Stimulated activated CD8-positive, alpha-beta memory T cell treated with anti-CD3 and anti-CD28 coated beads, Interleukin-15, amount 100 ng/mL, for 48 hours (primary cell): ENCODE data around the gene RHBDF2.

Experiments
- DNase-seq, 2 donors: peaks; one replicate each; pipeline ENCODE4 v3.0.0-alpha.2; 2020; ENCODE audit warnings: low read depth in 2 of 2

RHBDF2 gene

DNA sequence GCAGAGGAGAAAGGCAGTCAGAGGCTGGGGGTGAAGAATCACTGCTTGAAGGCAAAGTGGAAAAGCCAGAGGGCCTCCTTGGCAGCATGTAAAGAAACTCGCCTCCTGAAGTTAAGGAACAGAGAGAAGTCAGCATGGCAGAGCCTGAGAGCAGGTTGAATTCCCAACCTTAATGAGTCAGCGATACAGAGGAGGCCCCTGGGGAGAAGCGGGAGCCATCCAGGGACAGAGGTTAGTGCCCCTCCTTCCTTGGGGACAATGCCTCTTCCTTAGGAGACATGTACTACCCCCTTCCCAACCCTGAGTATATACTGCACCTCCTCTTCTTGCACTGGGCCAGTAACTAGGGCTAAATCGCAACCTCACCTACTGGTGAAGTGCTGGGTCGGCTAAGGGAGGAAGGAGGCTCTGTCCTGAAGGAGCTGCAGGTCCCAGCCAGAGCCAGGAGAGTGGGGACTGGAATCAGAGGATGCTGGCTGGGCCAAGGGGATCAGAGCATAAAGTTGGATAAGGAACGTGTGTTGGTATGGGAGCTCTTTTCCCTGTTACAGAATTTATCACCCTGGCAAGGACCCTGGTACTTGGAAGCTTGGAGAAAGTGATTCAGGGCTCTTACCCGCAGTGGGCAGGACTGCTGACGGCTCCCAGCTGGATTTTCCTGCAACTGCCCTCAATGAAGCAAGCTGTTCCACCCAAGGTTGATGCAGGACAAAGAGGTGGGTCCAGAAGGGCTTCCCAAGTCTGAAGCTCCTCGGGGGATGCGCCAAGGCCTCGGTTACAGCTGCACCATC lies 39.3 kb downstream of the RHBDF2 start:
- no peak for DNase-seq

DNA sequence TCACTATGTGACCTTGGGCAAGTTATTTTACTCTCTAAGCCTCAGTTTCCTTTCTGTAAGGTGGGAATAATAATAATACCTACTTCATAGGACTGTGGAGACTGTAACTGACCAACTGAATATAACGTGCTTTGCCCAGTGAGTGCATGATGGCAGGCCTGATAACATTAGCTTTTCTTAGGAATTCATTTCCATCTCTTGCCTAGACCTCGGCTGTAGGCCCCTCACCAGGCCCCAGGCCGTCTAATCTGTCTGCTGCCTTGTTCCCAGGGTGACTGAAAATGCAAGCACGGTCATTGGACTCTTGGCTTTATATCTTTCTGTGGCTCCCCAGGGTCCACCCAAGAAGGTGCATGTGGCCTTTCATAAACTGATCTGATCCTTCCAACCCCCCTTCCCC lies 41.5 kb downstream of the RHBDF2 start:
- no peak for DNase-seq

DNA sequence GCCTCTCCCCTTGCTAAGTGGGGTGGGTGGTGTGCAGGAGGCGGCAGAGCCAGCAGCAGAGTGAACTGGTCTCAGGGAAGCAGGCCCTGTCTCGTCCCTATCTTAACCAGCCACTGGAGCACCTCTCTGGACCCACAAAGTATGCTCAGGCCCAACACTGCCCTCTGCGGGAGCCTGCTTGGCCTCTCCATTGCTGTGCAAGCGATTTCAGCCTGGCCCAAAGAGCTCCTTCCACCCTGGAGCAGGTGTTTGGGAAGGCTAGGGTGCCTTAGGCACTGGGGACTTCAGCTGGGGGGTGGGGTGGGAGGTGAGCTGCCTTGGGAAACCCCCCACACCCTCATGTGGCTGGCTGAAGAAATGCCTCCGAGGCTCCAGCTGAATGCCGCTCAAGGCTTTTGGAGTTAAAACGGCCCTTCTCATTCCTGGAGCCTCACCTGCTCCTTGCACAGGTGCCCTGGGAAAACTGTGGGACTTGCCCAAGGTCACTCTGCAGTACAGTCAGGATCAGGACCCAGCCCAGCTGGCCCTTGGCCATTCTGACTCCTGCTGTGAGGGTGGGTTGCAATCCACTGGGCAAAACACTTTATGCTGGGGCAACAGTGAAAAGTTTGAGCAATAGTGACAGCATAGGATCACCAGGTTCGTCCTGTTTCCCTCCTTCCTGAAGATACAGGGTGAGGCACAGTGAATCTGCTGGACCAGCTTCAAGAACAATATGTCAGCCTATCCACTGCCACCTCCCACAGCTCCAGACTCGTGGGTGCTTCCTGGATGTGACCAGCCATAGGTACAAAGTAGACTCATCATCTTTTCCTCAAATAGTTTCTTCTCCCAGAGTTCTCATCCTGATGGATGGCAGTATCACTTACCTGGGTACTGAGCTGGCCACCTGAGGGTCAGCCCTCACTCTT lies 42.4 kb downstream of the RHBDF2 start:
- no peak for DNase-seq

DNA sequence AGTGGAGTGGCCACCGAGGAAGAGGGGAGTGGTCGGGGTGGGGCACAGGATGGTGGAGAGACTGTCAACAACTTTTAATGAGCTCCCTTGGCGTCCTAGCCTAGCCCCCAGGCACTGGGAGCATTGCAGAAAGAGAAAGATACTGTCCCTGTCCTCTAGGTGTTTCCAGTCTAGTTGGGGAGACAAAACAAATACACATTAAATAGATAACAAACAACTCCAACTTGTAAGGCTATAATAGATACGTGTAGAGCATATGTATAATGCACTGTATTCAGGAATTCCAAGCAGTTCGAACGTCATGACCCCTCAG lies 47.8 kb downstream of the RHBDF2 start:
- no peak for DNase-seq

DNA sequence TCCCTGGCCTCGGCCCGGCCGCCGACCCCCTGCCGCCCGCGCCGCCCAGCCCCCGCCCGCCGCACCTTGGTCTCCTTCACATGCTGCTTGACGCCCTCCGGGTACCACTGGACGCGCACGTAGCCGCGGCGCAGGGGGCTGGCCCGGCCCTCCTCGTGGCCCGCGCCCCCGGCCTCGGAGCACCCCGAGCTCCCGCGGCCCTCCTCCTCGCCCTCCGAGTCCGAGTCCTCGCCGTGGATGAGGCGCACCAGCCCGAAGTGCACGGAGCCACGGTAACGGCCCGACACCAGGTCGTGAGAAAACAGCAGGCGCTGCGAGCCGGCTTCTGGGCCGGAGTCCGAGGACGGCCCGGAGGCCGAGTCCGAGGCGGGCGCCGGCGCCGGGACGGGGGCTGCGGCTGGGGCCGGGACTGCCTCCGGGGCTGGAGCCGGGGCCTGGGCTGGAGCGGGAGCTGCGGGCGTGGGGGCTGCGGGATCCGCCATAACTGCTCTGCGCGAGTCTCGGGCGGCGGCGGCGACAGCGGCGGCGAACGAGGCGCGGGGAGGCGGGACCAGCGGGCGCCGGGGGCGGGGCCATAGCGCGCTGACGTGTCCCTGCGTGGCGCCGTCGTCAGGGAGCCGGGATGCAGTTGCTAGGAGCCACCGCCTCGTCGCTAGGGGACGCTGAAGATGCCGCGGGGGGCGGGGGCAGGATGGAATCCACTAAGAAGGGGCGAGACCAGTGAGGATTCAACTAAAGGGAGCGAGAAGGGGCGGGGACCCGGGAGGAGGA lies 48.4 kb downstream of the RHBDF2 start, which contains the start of gene UBE2O:
TSS of gene UBE2O (minus strand) at position 493 of the 771 bp plus-strand sequence. CDS start at position 482, 11 bp downstream.
- DNase-seq = peak; percentile 86 to 89

DNA sequence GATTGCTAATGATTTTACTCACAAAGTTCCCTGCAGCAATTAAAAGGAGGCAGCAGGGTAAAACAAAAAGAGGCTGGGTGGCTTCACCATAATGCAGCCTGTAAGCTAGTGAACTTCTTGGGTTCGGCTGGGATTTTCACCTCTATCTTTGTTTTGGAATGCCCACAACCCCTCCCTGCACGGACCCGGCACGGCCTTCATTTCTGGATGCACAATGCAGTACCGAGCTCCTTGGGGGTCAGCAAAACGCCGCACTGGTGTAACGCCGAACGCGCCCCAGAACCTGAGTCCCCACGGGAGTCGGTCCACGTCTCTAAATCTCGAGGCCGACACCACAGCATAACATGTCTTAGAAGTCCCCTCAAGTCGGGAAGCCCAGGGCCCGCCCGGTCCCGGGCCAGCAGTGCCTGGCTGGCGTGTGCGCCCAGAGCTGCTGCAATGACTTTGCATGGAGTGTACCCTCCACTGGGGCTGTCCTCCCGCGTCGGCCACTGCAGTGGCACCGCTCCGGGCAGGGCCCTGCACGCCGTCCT lies 49.0 kb downstream of the RHBDF2 start:
- DNase-seq = no peak

DNA sequence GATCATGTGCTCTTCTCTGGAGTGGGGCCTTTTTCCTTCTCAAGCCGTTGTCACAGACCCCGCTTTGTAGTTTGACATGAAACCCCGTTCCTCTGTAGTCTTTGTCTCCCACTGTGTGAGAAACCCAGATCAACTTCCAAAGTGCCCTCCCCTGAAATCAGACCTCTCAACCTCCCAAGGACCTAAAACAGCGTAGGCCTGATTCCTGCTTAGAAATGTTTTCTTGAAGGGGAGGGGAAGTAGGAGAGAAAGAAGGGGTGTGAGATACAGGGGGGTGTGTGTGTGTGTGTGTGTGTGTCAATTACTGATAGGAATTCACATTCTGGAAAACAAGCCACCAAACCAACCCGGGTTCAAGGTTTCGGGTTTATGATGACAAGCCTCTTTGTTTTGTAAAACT lies 49.7 kb downstream of the RHBDF2 start:
- DNase-seq = no peak

DNA sequence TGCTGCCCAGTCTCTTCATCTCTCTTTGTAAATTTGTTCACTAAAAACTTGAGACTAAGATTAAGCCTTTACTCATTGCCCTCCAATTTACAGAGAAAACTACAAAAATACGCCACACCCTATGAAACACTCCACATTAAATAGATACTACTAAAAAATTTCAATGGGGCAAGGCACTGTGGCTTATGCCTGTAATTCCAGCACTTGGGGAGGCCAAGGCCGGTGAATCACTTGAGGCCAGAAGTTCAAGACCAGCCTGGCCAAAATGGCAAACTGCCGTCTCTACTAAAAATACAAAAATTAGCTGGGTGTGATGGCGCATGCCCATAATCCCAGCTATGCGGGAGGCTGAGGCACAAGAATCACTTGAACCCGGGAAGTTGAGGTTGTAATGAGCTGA lies 52.1 kb downstream of the RHBDF2 start:
- no peak for DNase-seq

DNA sequence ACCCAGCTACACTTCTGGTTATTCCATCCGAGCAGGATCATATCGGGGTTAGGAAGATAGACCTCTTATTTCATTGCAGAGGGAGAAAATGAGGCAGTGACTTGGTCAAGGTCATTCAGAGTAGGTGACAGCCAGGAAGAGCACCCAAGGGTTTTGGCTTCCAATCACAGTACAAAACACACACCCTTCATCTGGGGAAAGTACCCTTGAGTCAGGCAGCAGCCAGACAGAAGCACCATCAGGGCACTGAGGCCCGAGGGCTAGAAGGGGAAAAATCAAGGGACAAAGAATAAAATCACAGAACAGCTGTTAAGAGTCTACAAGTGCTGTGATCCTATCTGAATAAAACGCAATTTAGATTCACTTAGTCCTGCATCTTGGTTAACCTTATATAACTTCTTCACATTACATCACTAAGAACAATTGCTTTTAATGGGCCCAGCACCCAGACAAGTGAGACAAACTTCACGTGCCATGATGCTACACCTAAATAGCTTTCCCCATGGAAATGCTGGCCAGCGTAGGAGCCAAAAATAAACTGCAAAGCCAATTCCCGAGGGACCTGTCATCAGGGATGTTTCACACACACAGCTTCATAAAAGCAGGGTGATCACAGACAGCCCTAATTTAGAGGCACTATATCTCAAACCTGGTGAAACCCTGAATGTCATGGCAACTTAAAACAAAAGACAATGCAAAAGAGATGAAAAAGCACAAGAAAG lies 53.1 kb downstream of the RHBDF2 start:
- DNase-seq = no peak

DNA sequence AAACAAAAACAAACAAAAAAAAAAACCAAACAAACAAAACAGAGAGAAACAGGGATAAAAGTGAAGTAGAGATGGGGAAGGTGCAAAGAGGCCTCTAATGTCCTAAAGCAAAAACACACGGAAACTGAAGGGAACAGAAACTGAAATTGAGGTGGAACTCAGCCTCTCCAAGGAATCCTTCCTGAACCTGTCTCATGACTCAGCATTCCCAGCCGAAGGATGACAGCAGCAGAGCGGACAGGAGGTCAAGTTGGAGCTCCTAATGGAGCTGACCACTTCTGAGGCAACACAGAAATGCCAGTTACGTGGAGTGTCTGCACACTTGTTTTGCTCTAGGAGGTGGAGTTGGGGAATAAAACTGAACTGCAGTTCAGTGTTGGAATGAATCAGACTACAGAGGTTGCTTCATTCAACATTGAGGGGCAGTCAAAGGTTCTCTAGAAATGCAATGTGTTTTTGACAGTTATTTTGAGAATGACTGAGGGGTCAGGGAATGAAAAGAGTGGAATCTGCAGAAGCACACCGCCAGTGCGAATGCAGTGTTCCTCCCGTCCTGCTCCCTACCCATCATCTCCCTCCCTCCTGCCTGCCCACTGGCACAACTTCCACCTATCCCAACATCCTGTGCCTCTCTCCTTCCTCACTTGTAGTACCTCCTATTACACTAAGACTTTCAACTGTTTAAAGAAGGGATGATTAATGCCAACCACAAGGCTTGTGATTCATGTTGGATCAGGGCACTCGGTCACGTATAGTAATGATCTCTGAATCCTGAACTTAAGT lies 54.6 kb downstream of the RHBDF2 start:
- no peak for DNase-seq

DNA sequence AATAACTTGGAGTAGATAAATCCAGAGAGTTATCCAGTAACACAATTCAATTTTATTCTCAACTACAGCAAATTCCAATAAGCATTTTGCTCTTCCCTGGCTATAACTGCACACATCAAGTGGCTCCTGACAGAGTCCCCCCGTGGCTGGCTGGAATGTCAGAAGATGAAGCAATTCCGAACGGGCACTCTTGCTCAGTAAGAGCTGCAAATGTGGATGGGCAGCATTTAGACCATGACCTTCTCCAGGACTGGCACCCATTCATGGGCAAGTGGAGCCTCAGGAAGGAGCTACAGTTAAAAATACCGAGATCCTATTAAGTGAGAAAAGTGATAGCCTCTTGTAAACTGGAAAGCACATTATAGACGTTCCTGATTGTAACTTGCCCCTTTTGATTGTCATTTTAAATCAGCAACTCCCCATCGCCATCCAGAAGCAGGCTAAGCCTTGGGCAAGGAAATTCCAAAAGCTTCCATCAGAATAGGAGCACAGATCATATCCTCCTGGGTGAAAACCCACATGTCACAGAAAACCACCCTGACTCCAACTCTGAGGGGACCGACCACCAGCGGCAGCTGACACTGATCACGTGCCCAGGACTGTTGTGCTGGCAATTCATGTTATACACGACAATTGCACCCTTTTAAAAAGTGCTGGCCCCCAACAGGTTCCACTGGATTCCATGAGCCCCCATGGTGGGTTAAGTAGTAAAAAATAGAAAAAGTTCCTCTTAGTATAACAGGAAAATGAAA lies 55.4 kb downstream of the RHBDF2 start:
- DNase-seq = no peak

DNA sequence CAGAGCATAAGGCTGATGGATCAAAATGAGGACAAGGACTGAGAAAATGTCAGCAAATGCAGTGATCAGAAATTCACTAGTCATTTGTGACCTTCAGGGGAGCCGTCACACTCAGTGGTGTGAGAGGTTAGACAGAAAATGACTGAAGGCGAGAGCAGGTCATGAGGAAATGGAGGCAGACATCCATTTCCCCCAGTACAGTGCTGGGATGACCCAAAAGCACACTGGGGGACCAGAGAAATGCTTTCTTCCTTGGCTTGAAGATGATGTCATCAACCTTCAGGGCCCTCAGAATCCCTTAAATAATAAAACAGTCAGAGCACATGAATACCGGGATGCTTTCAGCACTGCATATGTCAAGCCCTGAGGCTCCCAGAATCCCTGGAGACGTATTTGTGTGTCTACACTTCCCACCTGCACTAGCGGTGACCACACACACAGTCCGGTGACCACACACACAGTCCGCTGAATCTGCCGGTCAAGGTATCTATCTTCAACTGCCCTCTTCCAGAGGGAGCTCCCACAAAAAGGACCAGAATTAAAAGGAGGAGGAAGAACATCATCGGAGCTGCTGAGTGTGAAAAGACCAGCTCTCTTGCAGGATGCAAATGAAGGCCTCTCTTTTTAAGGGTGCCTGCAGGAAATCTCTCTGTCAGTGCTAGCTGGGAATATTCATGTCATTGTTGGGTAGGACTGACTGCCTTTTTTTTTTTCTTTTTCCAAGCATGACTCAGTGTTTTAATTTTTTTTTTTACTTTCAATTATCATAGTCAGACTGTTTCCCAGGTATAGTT lies 56.5 kb downstream of the RHBDF2 start:
- DNase-seq = no peak

DNA sequence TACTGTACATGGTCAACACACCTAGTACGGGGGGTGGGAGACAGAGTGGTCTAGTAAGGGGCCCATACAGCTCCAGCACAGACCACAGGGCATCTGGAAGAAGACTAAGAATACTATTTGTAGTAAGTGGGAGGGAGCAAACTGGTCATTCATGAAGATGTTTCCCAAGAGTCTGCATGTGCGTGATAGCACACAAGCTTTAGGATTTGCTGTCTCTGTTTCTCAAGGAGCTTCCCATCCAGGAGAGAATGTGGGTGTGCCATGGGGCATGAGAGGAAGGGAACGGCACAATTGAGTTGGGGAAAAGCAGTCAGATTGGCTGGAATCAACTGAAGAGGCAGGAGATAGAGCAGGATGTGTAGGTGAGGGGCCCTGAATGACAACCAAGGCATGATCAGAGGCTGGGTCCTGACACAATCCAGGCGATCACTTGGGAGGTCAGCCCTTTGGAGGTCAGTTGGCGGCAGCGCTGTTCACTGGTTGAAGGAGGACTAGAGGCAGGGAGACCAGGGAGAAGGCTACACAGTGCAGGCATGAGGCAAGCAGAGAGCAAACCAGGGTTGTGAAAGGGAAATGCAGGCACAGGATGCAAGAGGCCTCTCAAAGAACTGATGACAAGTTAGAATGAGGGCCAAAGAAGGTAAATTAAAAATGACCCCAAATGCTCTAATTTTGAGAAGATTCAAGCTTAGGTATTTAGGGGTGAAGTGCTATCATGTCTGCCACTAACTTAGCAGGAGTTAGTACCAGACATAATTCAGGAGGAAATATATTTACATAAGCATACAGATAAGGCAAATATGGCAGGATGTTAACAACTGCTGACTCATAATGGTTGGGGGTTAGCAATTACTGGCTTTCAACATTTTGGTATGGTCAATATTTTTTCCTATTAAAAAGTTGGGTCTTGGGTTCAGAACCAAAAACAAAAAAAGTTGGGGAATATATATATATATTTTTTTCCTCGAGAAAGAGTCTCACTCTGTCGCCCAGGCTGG lies 58.6 kb downstream of the RHBDF2 start:
- DNase-seq = no peak

DNA sequence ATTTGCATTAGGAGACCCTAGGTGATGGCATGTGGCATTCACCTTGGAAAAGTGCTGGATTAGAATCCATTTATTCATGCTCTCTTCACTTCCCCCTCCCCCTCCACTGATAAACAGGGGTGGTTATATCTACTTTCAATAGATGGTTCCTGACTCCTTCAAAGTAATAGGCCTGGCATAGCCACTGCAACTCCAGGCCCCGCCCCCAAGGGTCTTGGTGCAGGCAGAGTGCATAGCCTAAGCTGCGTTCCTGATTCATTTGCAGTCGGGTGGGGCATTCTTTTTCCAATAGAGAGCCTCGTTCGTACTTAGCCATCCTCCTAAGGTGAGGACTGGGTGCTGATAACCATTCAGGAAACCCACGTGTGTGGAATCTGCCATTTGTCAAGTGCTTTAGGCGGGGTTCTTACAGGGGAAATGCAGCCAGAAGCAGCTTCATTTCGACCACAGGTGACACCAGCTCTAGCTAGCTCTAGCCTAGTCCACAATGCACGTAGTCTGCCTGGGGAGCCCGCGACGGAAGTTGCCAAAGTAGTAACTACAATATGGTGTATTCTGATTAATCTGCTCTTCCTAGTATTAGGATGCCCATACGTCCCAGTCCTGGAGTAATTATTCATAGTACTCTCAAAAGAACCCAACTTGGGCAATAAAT lies 59.4 kb downstream of the RHBDF2 start:
- no peak for DNase-seq

DNA sequence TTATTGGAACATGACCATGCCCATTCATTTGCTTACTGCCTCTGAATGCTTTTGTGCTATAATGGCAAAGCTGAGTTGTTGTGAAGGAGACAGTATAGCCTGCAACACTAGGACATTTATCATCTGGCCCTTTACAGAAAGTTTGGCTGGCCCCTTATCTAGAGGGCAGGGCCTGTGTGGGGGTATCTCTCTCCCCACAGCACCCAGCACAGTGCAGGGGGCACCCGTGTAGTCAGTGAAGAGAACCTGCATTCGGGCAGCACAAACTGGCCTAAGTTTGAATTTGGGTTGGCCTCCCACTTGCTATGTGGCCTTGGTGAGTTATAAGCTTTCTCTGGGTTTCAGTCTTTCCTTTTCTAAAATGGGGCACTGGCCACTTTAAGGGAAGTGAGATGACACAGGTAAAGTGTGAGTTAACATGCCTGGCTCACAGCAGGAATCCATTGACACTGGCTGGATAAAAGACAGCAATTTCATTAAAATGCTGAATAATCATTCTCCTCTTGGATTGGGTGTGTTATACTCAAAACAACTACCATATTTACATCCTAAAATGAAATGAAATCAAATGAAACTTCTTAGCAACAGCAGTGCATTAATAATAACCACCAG lies 60.4 kb downstream of the RHBDF2 start:
- DNase-seq = no peak

DNA sequence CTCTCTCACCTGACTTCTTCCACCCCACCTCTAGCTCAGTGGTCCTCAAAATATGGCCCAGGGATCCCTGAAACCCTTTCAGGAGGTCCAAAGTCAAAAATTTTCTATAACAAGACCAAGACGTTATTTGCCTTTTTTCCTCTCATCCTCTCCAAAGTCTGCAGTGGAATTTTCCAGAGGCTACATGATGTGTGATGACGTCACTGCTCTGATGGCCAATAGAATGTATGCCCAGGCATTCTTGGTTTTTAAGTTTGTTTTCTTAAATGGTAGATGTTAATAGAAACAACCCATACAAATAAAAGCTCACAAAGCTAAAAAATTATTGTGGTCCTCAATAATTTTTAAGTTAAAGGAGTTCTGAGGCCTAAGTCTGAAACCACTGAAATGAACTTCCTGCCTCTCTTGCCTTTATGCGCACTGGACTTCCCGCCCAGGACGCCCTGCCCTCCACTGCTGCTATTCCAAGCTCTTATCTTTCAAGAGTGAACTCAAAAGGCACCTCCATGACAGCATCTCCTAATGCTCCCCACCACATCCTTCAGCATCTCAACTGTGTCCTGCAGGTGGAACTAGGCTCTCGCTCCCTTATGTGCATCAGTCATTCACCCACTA lies 61.8 kb downstream of the RHBDF2 start:
- DNase-seq = no peak
